ENCODE results near the gene TEX36.

The TEX36 gene

GRCh38 chr10:125639846-125640245, 43.1 kb downstream of the TEX36 start:
- TF ChIP-seq, protein P1, sequence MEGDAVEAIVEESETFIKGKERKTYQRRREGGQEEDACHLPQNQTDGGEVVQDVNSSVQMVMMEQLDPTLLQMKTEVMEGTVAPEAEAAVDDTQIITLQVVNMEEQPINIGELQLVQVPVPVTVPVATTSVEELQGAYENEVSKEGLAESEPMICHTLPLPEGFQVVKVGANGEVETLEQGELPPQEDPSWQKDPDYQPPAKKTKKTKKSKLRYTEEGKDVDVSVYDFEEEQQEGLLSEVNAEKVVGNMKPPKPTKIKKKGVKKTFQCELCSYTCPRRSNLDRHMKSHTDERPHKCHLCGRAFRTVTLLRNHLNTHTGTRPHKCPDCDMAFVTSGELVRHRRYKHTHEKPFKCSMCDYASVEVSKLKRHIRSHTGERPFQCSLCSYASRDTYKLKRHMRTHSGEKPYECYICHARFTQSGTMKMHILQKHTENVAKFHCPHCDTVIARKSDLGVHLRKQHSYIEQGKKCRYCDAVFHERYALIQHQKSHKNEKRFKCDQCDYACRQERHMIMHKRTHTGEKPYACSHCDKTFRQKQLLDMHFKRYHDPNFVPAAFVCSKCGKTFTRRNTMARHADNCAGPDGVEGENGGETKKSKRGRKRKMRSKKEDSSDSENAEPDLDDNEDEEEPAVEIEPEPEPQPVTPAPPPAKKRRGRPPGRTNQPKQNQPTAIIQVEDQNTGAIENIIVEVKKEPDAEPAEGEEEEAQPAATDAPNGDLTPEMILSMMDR (IDR thresholded peaks at IDR 0.05; ENCODE audit: insufficient read depth, missing control alignments) = no peak
- FAIRE-seq (no peak), DNase-seq (ENCODE audit: insufficient read length, low spot score) (no peak)

DNA sequence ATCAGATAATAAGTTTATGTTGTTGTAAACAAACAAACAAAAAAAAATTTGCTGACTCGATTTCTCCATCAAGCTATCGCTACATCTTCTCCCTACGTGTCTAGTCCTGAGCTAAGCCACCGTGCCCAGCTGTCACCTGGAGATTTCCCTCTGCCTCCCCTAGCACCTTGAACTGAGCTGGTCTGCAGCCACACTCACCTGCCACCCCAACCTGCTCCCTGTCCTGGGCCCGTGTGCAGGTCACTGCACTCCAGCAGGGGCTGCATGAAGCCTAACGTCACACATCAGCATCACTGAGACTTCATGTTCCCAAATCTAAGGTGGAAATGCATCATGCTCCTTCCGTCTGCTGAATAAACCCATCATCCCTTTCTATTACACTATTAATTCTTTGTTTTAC, 44.4 kb downstream of the TEX36 start:
- TF ChIP-seq, protein P1 (IDR thresholded peaks at IDR 0.05; ENCODE audit: insufficient read depth, missing control alignments) = no peak
- no peak for DNase-seq (ENCODE audit: insufficient read length, low spot score)
- no peak for FAIRE-seq

DNA sequence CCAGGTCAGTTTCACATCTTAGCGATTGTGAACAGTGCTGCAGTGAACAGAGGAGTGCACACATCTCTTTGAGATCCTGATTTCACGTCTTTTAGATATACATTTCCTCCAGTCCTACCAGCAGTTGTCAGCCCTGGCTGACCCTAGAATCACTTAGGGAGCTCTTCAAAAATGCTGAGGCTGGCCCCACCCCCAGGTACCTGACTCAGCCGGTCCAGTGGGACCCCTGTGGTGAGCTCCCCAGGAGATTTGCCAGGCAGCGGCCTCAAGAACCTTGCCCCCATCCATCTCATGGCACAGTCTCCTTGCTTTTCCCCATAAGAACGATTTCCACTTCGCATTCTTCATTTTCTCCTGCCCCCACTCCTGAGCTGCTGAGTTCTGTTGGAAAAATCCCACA, 45.5 kb downstream of the TEX36 start:
- TF ChIP-seq, protein P1 (IDR thresholded peaks at IDR 0.05; ENCODE audit: insufficient read depth, missing control alignments) = no peak
- no peak for FAIRE-seq
- no peak for DNase-seq (ENCODE audit: insufficient read length, low spot score)

DNA sequence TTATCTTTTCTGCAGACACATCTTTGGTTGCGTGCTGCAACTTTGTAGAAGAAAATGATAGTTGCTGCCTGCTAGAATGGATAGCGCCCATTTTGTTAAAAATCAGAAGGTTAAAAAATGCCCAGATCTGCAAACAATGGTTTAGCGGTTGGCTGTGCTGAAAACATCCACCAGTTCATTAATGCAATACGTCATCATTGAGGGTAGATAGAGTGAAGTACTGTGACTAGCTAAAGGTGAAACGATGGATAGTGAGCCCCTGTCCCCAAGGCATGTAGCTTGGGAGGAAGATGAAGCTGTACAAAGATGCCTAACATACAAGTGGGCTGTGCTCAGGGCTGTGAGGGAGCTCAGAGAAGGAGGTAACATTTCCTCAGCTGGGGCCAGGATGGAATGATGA, 48.4 kb downstream of the TEX36 start:
- no peak for DNase-seq (ENCODE audit: insufficient read length, low spot score)
- TF ChIP-seq, protein P1 (IDR thresholded peaks at IDR 0.05; ENCODE audit: insufficient read depth, missing control alignments) = no peak
- no peak for FAIRE-seq

DNA sequence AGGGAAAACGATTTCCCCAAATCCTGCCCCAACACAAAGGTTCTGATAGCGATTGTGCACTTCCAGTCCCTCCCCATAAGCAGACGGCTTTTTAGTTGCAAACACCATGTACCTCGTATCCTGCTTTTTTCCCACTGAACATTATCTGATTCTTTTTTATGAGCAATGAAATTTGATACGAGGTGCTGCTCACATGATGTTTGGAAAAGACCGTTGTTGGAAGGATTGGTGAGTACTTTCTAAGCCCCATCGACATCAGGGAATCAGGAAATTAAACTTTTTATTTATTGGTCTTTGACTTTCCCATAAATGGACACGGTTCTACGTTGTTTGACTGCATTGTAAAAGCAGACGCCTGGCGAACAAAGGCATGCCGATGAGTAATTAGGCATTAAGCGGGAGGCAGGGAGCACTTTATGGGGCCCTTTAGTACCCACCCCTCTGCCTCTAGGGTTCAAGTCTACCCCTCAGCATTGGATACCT, 49.4 kb downstream of the TEX36 start:
- FAIRE-seq = no peak
- no peak for DNase-seq (ENCODE audit: insufficient read length, low spot score)
- TF ChIP-seq, protein P1 (IDR thresholded peaks at IDR 0.05; ENCODE audit: insufficient read depth, missing control alignments) = no peak

GRCh38 chr10:125631806-125632205, 51.2 kb downstream of the TEX36 start:
- no peak for FAIRE-seq
- DNase-seq (ENCODE audit: insufficient read length, low spot score) = no peak
- TF ChIP-seq, protein P1 (IDR thresholded peaks at IDR 0.05; ENCODE audit: insufficient read depth, missing control alignments) = no peak

GRCh38 chr10:125629758-125630376, 53.1 kb downstream of the TEX36 start:
- TF ChIP-seq, protein P1 (IDR thresholded peaks at IDR 0.05; ENCODE audit: insufficient read depth, missing control alignments) = peak; percentile 45
- no peak for FAIRE-seq
- DNase-seq (ENCODE audit: insufficient read length, low spot score) = no peak

All from D721Med (cell line).